BJ (cell line): ENCODE measurements around the gene FAM107B. TPM values are rescaled to one million over a fixed set of nuclear protein-coding genes. Genes with fewer than 3 reads are reported as not detected.

Experiments
- CTCF ChIA-PET: fragments of 350-600 bp; formaldehyde crosslinking; extraction: SDS; loops from one replicate; lab custom pipeline; 2021; ENCODE audit warnings: antibody characterized with exemption, inconsistent platforms; lab: Yijun Ruan, JAX
- POLR2A ChIA-PET: fragments of 300-600 bp; sonication (Branson Sonifier 250); formaldehyde crosslinking; extraction: SDS; loops from one replicate; lab custom pipeline; 2021; ENCODE audit warnings: antibody characterized with exemption; lab: Charles Lee
- DNase-seq: peaks from one replicate; pipeline ENCODE4 v3.0.0-alpha.2; 2011; ENCODE audit warnings: low read depth
- H3K27me3 ChIP-seq: 2 replicates; pipeline ENCODE4 v1.6.0; 2011; ENCODE audit warnings: low read length; ENCODE audit not compliant: control insufficient read depth, insufficient read depth
- H3K36me3 ChIP-seq: 2 replicates; pipeline ENCODE4 v1.5.1; 2011; ENCODE audit warnings: low read length; ENCODE audit not compliant: control insufficient read depth, insufficient read depth
- H3K4me3 ChIP-seq: 2 replicates; pipeline ENCODE4 v1.5.1; 2011; ENCODE audit warnings: low read depth, mild to moderate bottlenecking, control low read depth, low read length
- polyA plus RNA-seq: library from polyadenylated mRNA; depleted of rRNA; stranded (reverse); fragments of >200 nt; gene quantifications from 2 replicates; pipeline ENCODE4 v1.2.3, GENCODE V29; 2011
- TF ChIP-seq, protein P1 (sequence below): IDR thresholded peaks from 2 replicates; pipeline ENCODE4 v1.5.1; 2011; ENCODE audit warnings: low read depth, mild to moderate bottlenecking, control low read depth, inconsistent platforms, low read length, moderate library complexity; ENCODE audit not compliant: insufficient read depth

The FAM107B gene
- polyA plus RNA-seq, 1 experiment: 11.3 TPM

DNA sequence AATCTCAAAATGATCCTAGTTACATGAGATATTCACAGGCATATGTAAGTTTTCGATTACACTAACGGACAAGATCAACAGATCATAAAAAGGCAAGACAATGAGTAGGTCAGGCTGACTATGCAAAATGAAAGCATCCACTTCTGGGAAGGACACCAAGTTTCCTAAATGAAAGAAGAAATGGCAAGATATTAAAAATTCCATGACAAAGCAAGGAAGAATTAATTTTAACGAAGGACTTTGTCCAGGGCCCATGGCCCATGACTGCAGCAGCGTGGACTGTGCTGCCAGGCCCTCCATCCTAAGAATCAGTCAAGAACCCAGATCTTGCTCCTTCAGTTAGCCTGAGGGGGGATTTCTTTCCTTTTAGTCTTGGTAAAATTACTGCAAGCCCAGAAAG, 261.6 kb downstream of the FAM107B start:
- ChIA-PET POLR2A (no interaction called here), CTCF (no interaction called here)
- Histone ChIP-seq H3K4me3 (no peak overlapping the region), H3K27me3 (no peaks in the 10 kb centered on the region), H3K36me3 (peaks cover 2% of the 10 kb centered on the region; the same call in 1 of the 2 replicates)
- DNase-seq: no peak
- TF ChIP-seq, protein P1, sequence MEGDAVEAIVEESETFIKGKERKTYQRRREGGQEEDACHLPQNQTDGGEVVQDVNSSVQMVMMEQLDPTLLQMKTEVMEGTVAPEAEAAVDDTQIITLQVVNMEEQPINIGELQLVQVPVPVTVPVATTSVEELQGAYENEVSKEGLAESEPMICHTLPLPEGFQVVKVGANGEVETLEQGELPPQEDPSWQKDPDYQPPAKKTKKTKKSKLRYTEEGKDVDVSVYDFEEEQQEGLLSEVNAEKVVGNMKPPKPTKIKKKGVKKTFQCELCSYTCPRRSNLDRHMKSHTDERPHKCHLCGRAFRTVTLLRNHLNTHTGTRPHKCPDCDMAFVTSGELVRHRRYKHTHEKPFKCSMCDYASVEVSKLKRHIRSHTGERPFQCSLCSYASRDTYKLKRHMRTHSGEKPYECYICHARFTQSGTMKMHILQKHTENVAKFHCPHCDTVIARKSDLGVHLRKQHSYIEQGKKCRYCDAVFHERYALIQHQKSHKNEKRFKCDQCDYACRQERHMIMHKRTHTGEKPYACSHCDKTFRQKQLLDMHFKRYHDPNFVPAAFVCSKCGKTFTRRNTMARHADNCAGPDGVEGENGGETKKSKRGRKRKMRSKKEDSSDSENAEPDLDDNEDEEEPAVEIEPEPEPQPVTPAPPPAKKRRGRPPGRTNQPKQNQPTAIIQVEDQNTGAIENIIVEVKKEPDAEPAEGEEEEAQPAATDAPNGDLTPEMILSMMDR: no peak

DNA sequence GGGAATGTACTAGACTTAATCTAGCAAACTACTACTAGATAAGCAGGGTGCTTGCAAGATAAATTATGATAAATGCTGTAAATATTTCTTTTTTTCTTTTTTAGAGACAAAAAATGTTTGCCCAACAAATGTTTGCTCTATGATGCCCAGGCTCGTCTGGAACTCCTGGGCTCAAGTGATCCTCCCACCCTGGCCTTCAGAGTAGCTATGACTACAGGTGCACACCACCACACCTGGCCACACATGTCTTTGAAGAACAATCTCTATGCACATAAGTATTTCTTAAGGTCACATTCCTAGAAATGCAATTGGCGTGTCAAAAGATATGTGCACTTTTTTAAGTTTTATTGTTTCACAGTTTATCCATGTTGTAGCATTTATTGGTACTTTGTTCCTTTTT, 264.4 kb downstream of the FAM107B start:
- DNase-seq: no peak
- Histone ChIP-seq H3K4me3 (no peak overlapping the region), H3K27me3 (no peaks in the 10 kb centered on the region), H3K36me3 (peaks cover 2% of the 10 kb centered on the region; the same call in 1 of the 2 replicates)
- CTCF ChIA-PET: no interaction called here
- POLR2A ChIA-PET: no interaction called here
- TF ChIP-seq, protein P1: no peak

DNA sequence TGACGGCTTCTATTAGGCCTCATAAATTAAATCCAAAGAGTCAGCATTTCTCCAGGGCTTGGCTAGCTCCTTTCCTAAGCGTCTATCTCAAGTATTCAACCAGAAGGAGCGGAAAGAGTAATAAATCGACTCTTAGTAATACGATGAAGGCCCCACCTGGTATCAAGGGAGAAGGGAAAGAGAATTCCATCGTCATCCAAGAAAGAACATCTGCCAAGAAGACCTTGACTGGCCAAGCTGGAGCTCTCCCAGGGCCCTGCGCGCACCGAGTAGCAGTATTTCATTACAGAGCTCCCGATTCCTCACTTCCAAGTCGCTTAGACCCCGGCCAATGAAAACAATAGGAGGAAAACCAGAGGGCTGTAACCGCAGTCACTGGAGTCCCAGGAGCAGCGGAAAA, 266.0 kb downstream of the FAM107B start:
- TF ChIP-seq, protein P1: no peak
- H3K36me3 ChIP-seq: peaks cover 2% of the 10 kb centered on the region; the same call in 1 of the 2 replicates
- no peaks in the 10 kb centered on the region for H3K27me3 ChIP-seq
- ChIA-PET POLR2A (no interaction called here), CTCF (interaction anchor here (1.0 kb wide), 1 partner anchor 314 kb away, joined by 3 read pairs; no protein-coding TSS in a partner anchor)
- no peak overlapping the region for H3K4me3 ChIP-seq
- DNase-seq: no peak

- TF ChIP-seq, protein P1: no peak
- ChIA-PET CTCF (no interaction called here), POLR2A (no interaction called here)
- no peak overlapping the region for H3K4me3 ChIP-seq
- no peak for DNase-seq
- H3K27me3 ChIP-seq: no peaks in the 10 kb centered on the region
- H3K36me3 ChIP-seq: peaks cover 2% of the 10 kb centered on the region; the same call in 1 of the 2 replicates
Measured at GRCh38 chr10:14507781-14508180, 266.9 kb downstream of the FAM107B start.

DNA sequence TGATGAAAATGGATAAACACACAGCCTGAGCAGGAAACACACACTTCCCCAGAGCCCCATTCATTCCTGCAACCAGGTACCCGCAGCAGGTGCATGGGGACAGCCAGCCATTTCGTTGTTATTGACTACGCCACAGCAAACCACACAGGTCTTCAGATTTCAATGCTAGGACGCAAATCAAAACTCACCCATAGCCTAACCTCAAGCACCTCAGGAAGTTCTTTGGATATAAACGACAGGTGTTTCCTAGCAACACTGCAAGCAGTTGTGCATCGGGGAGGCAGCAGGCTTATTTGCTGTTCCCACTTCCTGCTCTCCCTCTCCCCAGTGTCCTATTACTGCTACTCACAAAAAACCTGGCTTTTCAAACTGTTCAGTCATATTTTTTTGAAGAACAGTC, 267.5 kb downstream of the FAM107B start:
- ChIA-PET POLR2A (no interaction called here), CTCF (no interaction called here)
- no peak overlapping the region for H3K4me3 ChIP-seq
- peaks cover 2% of the 10 kb centered on the region; the same call in 1 of the 2 replicates for H3K36me3 ChIP-seq
- TF ChIP-seq, protein P1: no peak
- H3K27me3 ChIP-seq: no peaks in the 10 kb centered on the region
- no peak for DNase-seq
